Endodermal cell (in vitro differentiated cells): ENCODE results near the gene CDK12. TPM values are rescaled to one million over a fixed set of nuclear protein-coding genes. Genes with fewer than 3 reads are reported as not detected.

ENCODE experiments used
- DNase-seq: peaks from one replicate; pipeline ENCODE4 v3.0.0-alpha.2; 2017
- H3K27ac ChIP-seq: 2 replicates; pipeline ENCODE4 v1.5.1; 2013; ENCODE audit warnings: mild to moderate bottlenecking, low read depth, low read length, moderate library complexity
- H3K27me3 ChIP-seq: 2 replicates; pipeline ENCODE4 v1.6.1; 2013; ENCODE audit warnings: mild to moderate bottlenecking, low read length, moderate library complexity; ENCODE audit not compliant: insufficient read depth, control insufficient read depth, poor library complexity, severe bottlenecking
- H3K36me3 ChIP-seq: 2 replicates; pipeline ENCODE4 v1.7.0; 2013; ENCODE audit warnings: mild to moderate bottlenecking, low read length, moderate library complexity; ENCODE audit not compliant: control insufficient read depth, insufficient read depth
- H3K4me1 ChIP-seq: one replicate; pipeline ENCODE4 v1.7.0; 2013; ENCODE audit warnings: low read length; ENCODE audit not compliant: control insufficient read depth, insufficient read depth
- H3K4me3 ChIP-seq: 2 replicates; pipeline ENCODE4 v1.5.1; 2013; ENCODE audit warnings: mild to moderate bottlenecking, low read length, moderate library complexity
- H3K9ac ChIP-seq: 2 replicates; pipeline ENCODE4 v1.6.1; 2013; ENCODE audit warnings: mild to moderate bottlenecking, low read length, moderate library complexity; ENCODE audit not compliant: poor library complexity, severe bottlenecking; ENCODE audit errors: extremely low read depth
- H3K9me3 ChIP-seq: 2 replicates; pipeline ENCODE4 v1.6.1; 2013; ENCODE audit warnings: mild to moderate bottlenecking, low read length, moderate library complexity; ENCODE audit not compliant: control insufficient read depth
- H3K27ac Mint-ChIP-seq: 2 replicates; pipeline ENCODE4 v1.8.0; 2020; ENCODE audit warnings: mixed read lengths
- H3K27me3 Mint-ChIP-seq: 2 replicates; pipeline ENCODE4 v1.8.0; 2021; ENCODE audit warnings: mild to moderate bottlenecking, mixed read lengths; ENCODE audit not compliant: insufficient read depth
- H3K36me3 Mint-ChIP-seq: 2 replicates; pipeline ENCODE4 v1.8.0; 2020; ENCODE audit warnings: low read depth, mixed read lengths
- H3K4me1 Mint-ChIP-seq: 2 replicates; pipeline ENCODE4 v1.8.0; 2020; ENCODE audit warnings: mixed read lengths
- H3K4me3 Mint-ChIP-seq: 2 replicates; pipeline ENCODE4 v1.8.0; 2020; ENCODE audit warnings: mild to moderate bottlenecking, moderate library complexity, mixed read lengths
- H3K9me3 Mint-ChIP-seq: 2 replicates; pipeline ENCODE4 v1.8.0; 2020; ENCODE audit warnings: mild to moderate bottlenecking, mixed read lengths
- WGBS, 2 experiments: methylation state at CpG; one replicate each; pipeline versions ENCODE4 v1.1.5 to v1.1.7; 2013; ENCODE audit warnings: missing lambda C conversion rate in 2 of 2, mixed read lengths in 1 of 2; ENCODE audit not compliant: insufficient coverage in 1 of 2, insufficient read length in 1 of 2; 5-methylcytosine and 5-hydroxymethylcytosine counted together
- total RNA-seq, 2 donors: library from RNA; stranded (reverse); fragmentation: NEBNext Ultra II Directional in 1 of 2; extraction: Animal tissue kit (Norgen Biotek cat#: 25700) in 1 of 2; gene quantifications; 2 replicates in 1 of 2; 3 replicates in 1 of 2; pipeline ENCODE4 v1.2.1, GENCODE V29; 2021
- TF ChIP-seq, protein P1 (sequence below): fragments of 200-600 bp; sonication (generic); conservative IDR thresholded peaks from 2 replicates; pipeline ENCODE4 v1.5.0; 2021; ENCODE audit warnings: antibody characterized with exemption, mild to moderate bottlenecking

Gene CDK12
- total RNA-seq, 2 donors from 2014 or later = 62.8 to 70.2 TPM

DNA sequence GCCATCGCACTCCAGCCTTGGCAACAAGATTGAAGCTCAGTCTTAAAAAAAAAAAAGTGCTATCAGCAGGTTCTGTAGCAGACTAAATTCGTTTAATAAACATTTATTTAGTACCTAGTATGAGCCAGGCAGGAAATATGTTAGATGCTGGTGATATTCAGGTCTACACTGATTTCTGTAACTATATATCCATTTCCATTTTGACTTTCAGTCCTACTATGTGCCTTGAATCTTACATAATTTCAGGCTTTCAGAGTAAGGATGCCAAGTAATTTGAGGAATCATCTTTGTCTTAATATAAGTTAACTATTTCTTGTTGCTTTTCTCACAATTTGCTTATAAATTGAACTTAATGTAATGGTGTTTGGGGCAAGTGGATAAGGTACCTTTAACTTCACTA lies 46.2 kb downstream of the CDK12 start:
- H3K9me3 ChIP-seq = no peaks in the 10 kb centered on the region
- Mint-ChIP-seq H3K4me1 (no peaks in the 10 kb centered on the region), H3K36me3 (peaks cover 81% of the 10 kb centered on the region), H3K4me3 (no peak overlapping the region), H3K27ac (no peak overlapping the region), H3K27me3 (no peaks in the 10 kb centered on the region), H3K9me3 (no peaks in the 10 kb centered on the region)
- no peak for DNase-seq
- TF ChIP-seq, protein P1, sequence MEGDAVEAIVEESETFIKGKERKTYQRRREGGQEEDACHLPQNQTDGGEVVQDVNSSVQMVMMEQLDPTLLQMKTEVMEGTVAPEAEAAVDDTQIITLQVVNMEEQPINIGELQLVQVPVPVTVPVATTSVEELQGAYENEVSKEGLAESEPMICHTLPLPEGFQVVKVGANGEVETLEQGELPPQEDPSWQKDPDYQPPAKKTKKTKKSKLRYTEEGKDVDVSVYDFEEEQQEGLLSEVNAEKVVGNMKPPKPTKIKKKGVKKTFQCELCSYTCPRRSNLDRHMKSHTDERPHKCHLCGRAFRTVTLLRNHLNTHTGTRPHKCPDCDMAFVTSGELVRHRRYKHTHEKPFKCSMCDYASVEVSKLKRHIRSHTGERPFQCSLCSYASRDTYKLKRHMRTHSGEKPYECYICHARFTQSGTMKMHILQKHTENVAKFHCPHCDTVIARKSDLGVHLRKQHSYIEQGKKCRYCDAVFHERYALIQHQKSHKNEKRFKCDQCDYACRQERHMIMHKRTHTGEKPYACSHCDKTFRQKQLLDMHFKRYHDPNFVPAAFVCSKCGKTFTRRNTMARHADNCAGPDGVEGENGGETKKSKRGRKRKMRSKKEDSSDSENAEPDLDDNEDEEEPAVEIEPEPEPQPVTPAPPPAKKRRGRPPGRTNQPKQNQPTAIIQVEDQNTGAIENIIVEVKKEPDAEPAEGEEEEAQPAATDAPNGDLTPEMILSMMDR = no peak
- no peak overlapping the region for H3K9ac ChIP-seq
- no peak overlapping the region for H3K4me3 ChIP-seq
- no peaks in the 10 kb centered on the region for H3K4me1 ChIP-seq
- H3K27me3 ChIP-seq = no peaks in the 10 kb centered on the region
- WGBS, 2 experiments = 98 to 100% methylated on average over 1 to 2 of the region's 2 CpGs
- H3K36me3 ChIP-seq = peaks cover 86% of the 10 kb centered on the region
- no peak overlapping the region for H3K27ac ChIP-seq

- H3K9me3 Mint-ChIP-seq = no peaks in the 10 kb centered on the region
- no peaks in the 10 kb centered on the region for H3K27me3 Mint-ChIP-seq
- no peak for DNase-seq
- H3K4me1 ChIP-seq = no peaks in the 10 kb centered on the region
- no peak overlapping the region for H3K9ac ChIP-seq
- TF ChIP-seq, protein P1 = no peak
- H3K27ac Mint-ChIP-seq = no peak overlapping the region
- no peaks in the 10 kb centered on the region for H3K4me1 Mint-ChIP-seq
- H3K27me3 ChIP-seq = no peaks in the 10 kb centered on the region
- H3K4me3 Mint-ChIP-seq = no peak overlapping the region
- H3K36me3 ChIP-seq = peaks cover 86% of the 10 kb centered on the region
- H3K36me3 Mint-ChIP-seq = peaks cover 78% of the 10 kb centered on the region
- 92 to 98% methylated on average over 1 to 2 of the region's 2 CpGs for WGBS, 2 experiments
- H3K27ac ChIP-seq = no peak overlapping the region
- no peaks in the 10 kb centered on the region for H3K9me3 ChIP-seq
- no peak overlapping the region for H3K4me3 ChIP-seq
These were observed 47.7 kb downstream of the CDK12 start for GRCh38 chr17:39508987-39509386.

GRCh38 chr17:39513309-39513708 lies 52.0 kb downstream of the CDK12 start:
- H3K27me3 Mint-ChIP-seq = no peaks in the 10 kb centered on the region
- Histone ChIP-seq H3K27me3 (no peaks in the 10 kb centered on the region), H3K9me3 (no peaks in the 10 kb centered on the region), H3K4me3 (no peak overlapping the region), H3K9ac (no peak overlapping the region), H3K4me1 (no peaks in the 10 kb centered on the region), H3K36me3 (peaks cover 95% of the 10 kb centered on the region), H3K27ac (no peak overlapping the region)
- no peak overlapping the region for H3K4me3 Mint-ChIP-seq
- TF ChIP-seq, protein P1 = no peak
- H3K4me1 Mint-ChIP-seq = no peaks in the 10 kb centered on the region
- H3K9me3 Mint-ChIP-seq = no peaks in the 10 kb centered on the region
- DNase-seq = no peak
- 92 to 100% methylated on average over 3 of the region's 3 CpGs for WGBS, 2 experiments
- H3K36me3 Mint-ChIP-seq = peaks cover 86% of the 10 kb centered on the region
- H3K27ac Mint-ChIP-seq = no peak overlapping the region
